K562 (cell line): Measurements from ENCODE around the gene EPS8L1. TPM values are rescaled to one million over a fixed set of nuclear protein-coding genes. Genes with fewer than 3 reads are reported as not detected.

Experiments used
- ATAC-seq: fragments of 200-7000 bp; cut with Tn5 transposase; 3 replicates; pipeline ENCODE4 v1.9.1; 2020; ENCODE audit warnings: moderate library complexity
- BruUV-seq: library from RNA; stranded (reverse); fragments of 400-500 nt; replicated peaks from 2 replicates; lab custom pipeline; 2021; lab: Mats Ljungman, UMichigan
- CTCF ChIA-PET: fragments of 300-600 bp; formaldehyde crosslinking; extraction: SDS; loops from one replicate; lab custom pipeline; 2021; ENCODE audit warnings: low intra/inter-chr PET ratio; lab: Yijun Ruan, JAX
- POLR2A ChIA-PET: fragments of 300-600, 350-650 bp; sonication (Branson Sonifier 250); formaldehyde crosslinking; extraction: SDS; loops from one replicate; lab custom pipeline; 2021; ENCODE audit warnings: antibody characterized with exemption, inconsistent platforms; lab: Yijun Ruan, JAX
- DNase-seq, 4 experiments: peaks; one replicate each; pipeline versions ENCODE4 v3.0.0 to v3.0.0-alpha.2; 2011 to 2018; ENCODE audit warnings: low spot score in 3 of 4, mixed read lengths in 3 of 4; ENCODE audit errors: extremely low read depth in 1 of 4
- FAIRE-seq: peaks from 2 replicates; lab custom pipeline; 2011; peaks lifted over from hg19 to GRCh38; lab: Jason Lieb, UNC
- H2AFZ ChIP-seq: 2 replicates; pipeline ENCODE4 v1.6.0; 2011; ENCODE audit warnings: low read depth, low read length, control low read depth, inconsistent platforms
- H3K27ac ChIP-seq: fragments of 200-600 bp; 3 replicates; pipeline ENCODE4 v1.8.0; 2011; ENCODE audit warnings: low read depth, mild to moderate bottlenecking, control low read depth, inconsistent platforms, low read length, moderate library complexity, mixed read lengths; ENCODE audit errors: extremely low read depth
- H3K27me3 ChIP-seq, 2 experiments: fragments of 300-600 bp in 1 of 2; 2 replicates in 1 of 2; 3 replicates in 1 of 2; pipeline versions ENCODE4 v1.6.0 to v1.8.0; 2011; ENCODE audit warnings: inconsistent platforms in 2 of 2, low read length in 2 of 2, mild to moderate bottlenecking in 1 of 2, mixed read lengths in 1 of 2, moderate library complexity in 1 of 2; ENCODE audit not compliant: control insufficient read depth in 2 of 2, insufficient read depth in 2 of 2
- H3K36me3 ChIP-seq: fragments of 300-600 bp; 3 replicates; pipeline ENCODE4 v1.8.0; 2011; ENCODE audit warnings: mild to moderate bottlenecking, low read length, inconsistent platforms; ENCODE audit not compliant: control insufficient read depth, insufficient read depth
- H3K4me1 ChIP-seq, 2 experiments: fragments of 200-600 bp in 1 of 2; replicated peaks in 1 of 2; 2 replicates in 1 of 2; 3 replicates in 1 of 2; pipeline versions ENCODE4 v1.5.1 to v1.8.0; 2011; ENCODE audit warnings: inconsistent platforms in 2 of 2, low read length in 2 of 2, mild to moderate bottlenecking in 1 of 2, mixed read lengths in 1 of 2, moderate library complexity in 1 of 2; ENCODE audit not compliant: control insufficient read depth in 2 of 2, insufficient read depth in 2 of 2
- H3K4me2 ChIP-seq: 2 replicates; pipeline ENCODE4 v1.6.1; 2011; ENCODE audit warnings: low read length, control low read depth, inconsistent platforms, mixed read lengths; ENCODE audit not compliant: insufficient read depth
- H3K4me3 ChIP-seq: fragments of 200-600 bp; sonication (generic), shearing (Covaris generic); 2 replicates; pipeline ENCODE4 v1.5.1; 2016; ENCODE audit warnings: control low read depth, inconsistent platforms
- H3K79me2 ChIP-seq: fragments of 200-600 bp; 3 replicates; pipeline ENCODE4 v1.8.0; 2011; ENCODE audit warnings: low read length, inconsistent platforms; ENCODE audit not compliant: control insufficient read depth, insufficient read depth
- H3K9ac ChIP-seq, 2 experiments: 2 replicates each; pipeline versions ENCODE4 v1.6.0 to v1.6.1; 2011; ENCODE audit warnings: low read depth in 2 of 2, low read length in 2 of 2, control low read depth in 1 of 2, inconsistent platforms in 1 of 2, mild to moderate bottlenecking in 1 of 2, mixed read lengths in 1 of 2; ENCODE audit not compliant: insufficient read depth in 1 of 2
- H3K9me1 ChIP-seq: one replicate; pipeline ENCODE4 v1.6.0; 2011; ENCODE audit warnings: inconsistent platforms, mild to moderate bottlenecking, low read length, moderate library complexity; ENCODE audit not compliant: control insufficient read depth, insufficient read depth
- H3K9me3 ChIP-seq: replicated peaks from 2 replicates; pipeline ENCODE4 v1.5.1; 2011; ENCODE audit warnings: low read depth, low read length, inconsistent platforms; ENCODE audit not compliant: control insufficient read depth, insufficient read depth
- H4K20me1 ChIP-seq: replicated peaks from 2 replicates; pipeline ENCODE4 v1.6.1; 2011; ENCODE audit warnings: low read length, inconsistent platforms, mixed read lengths; ENCODE audit not compliant: control insufficient read depth, insufficient read depth
- CBX3 ChIP-seq, 2 experiments: IDR thresholded peaks; 1 replicate in 1 of 2; 2 replicates in 1 of 2; pipeline ENCODE4 v1.6.1; 2012; ENCODE audit warnings: inconsistent platforms in 2 of 2, low read length in 2 of 2, borderline replicate concordance in 1 of 2, control low read depth in 1 of 2
- CREB1 ChIP-seq, 2 experiments: sonication (generic) in 1 of 2; formaldehyde crosslinking in 1 of 2; IDR thresholded peaks; 2 replicates each; pipeline versions ENCODE4 v1.6.1 to v1.8.0; 2012 to 2022; ENCODE audit warnings: inconsistent platforms in 1 of 2, mild to moderate bottlenecking in 1 of 2, missing genetic modification reagents in 1 of 2, moderate library complexity in 1 of 2
- DEAF1 ChIP-seq: fragments of 450-650 bp; formaldehyde crosslinking; IDR thresholded peaks from 2 replicates; pipeline ENCODE4 v1.4.0; 2020; ENCODE audit warnings: mild to moderate bottlenecking, moderate library complexity
- HOMEZ ChIP-seq: fragments of 250-450 bp; sonication (Bioruptor Pico); IDR thresholded peaks from 2 replicates; pipeline ENCODE4 v1.4.0; 2020; ENCODE audit warnings: mild to moderate bottlenecking, moderate library complexity
- POLR2G ChIP-seq: fragments of 200-400 bp; formaldehyde crosslinking; IDR thresholded peaks from 2 replicates; pipeline ENCODE4 v1.6.1; 2017; ENCODE audit warnings: low read depth, mild to moderate bottlenecking, antibody characterized with exemption, low read length, moderate library complexity
- SFPQ ChIP-seq: fragments of 200-400 bp; formaldehyde crosslinking; IDR thresholded peaks from 2 replicates; pipeline ENCODE4 v1.6.1; 2017; ENCODE audit warnings: mild to moderate bottlenecking, low read depth, low read length, moderate library complexity
- SMAD2 ChIP-seq: fragments of 150-350 bp; IDR thresholded peaks from 2 replicates; pipeline ENCODE4 v1.6.1; 2014; ENCODE audit warnings: low read depth, mild to moderate bottlenecking, low read length
- SNRNP70 ChIP-seq: fragments of 200-400 bp; formaldehyde crosslinking; optimal IDR thresholded peaks from 2 replicates; pipeline ENCODE3; 2017; ENCODE audit warnings: low read depth, low read length
- SRF ChIP-seq, 2 experiments: fragments of 250-450, 450-650 bp in 1 of 2; sonication (Bioruptor Pico) in 1 of 2; sonication (generic) in 1 of 2; formaldehyde crosslinking; IDR thresholded peaks; 2 replicates each; pipeline versions ENCODE4 v1.5.0 to v1.5.1; 2020 to 2022; ENCODE audit warnings: mild to moderate bottlenecking in 1 of 2, missing genetic modification reagents in 1 of 2
- ZBTB33 ChIP-seq: sonication (generic); formaldehyde crosslinking; IDR thresholded peaks from 2 replicates; pipeline ENCODE4 v1.8.1; 2023; ENCODE audit warnings: mild to moderate bottlenecking, missing genetic modification reagents
- ZNF12 ChIP-seq: sonication (generic); formaldehyde crosslinking; IDR thresholded peaks from 2 replicates; pipeline ENCODE4 v1.4.0; 2020; ENCODE audit warnings: mild to moderate bottlenecking, missing genetic modification reagents
- ZNF24 ChIP-seq: fragments of 450-650 bp; IDR thresholded peaks from 2 replicates; pipeline ENCODE4 v1.6.1; 2016
- WGBS: fragments of 100-300 bp; shearing (Covaris generic); methylation state at CpG from one replicate; pipeline ENCODE4 v1.1.6; 2016; ENCODE audit warnings: low coverage, mixed read lengths; ENCODE audit not compliant: insufficient coverage; ENCODE audit errors: missing lambda C conversion rate; 5-methylcytosine and 5-hydroxymethylcytosine counted together
- in situ Hi-C: fragments of 300-500 bp; cut with MboI; formaldehyde crosslinking; loops from 4 replicates; pipeline ENCODE4 v1.15.0; 2018; ENCODE audit warnings: inconsistent platforms, mixed read lengths
- intact Hi-C: fragments of 100-400 bp; cut with micrococcal nuclease; formaldehyde crosslinking; loops from 2 replicates; pipeline ENCODE4 v1.14.2; 2022
- polyA plus RNA-seq, 8 experiments: library from polyadenylated mRNA; depleted of rRNA in 4 of 8; stranded (reverse) in 5 of 8; unstranded in 3 of 8; fragments of >200 nt; fragmentation: Nextera tagmentation in 2 of 8; fragmentation: Illumina TruSeq in 1 of 8; extraction: Ambion mirVana in 2 of 8; extraction: Trizol in 1 of 8; gene quantifications; 2 replicates each; pipeline versions ENCODE4 v1.2.1 to v1.2.3, GENCODE V29; 2011 to 2014; ENCODE audit warnings: inconsistent platforms in 1 of 8, missing spikeins in 1 of 8
- total RNA-seq, 7 experiments: library from RNA; depleted of rRNA in 6 of 7; stranded (reverse); fragments of >200 nt in 6 of 7; fragmentation: Illumina TruSeq in 2 of 7; extraction: Trizol in 2 of 7; gene quantifications; 2 replicates each; pipeline versions ENCODE4 v1.2.1 to v1.2.3, GENCODE V29; 2011 to 2021; ENCODE audit warnings: low replicate concordance in 1 of 7

Gene EPS8L1
- total and polyA plus RNA-seq, 9 of the 15 experiments (the other 6 are each of a cell fraction or from before 2014, with no cell fraction given), result 0.35 to 22.1 (median 11.9) TPM

- no peak for TF ChIP-seq SMAD2
- TF ChIP-seq SNRNP70, result no peak
These were observed 15.6 kb downstream of the EPS8L1 start (continued) for GRCh38 chr19:55091126-55091910.

- peak; percentile 30 to 79 (median 71) for DNase-seq
- POLR2A ChIA-PET, result no interaction called here
- no peak for TF ChIP-seq CBX3 (IDR thresholded peaks at IDR 0.05; ENCODE audit: borderline replicate concordance in 1 of 2, low read length in 2 of 2)
- no peak for TF ChIP-seq ZNF24
- TF ChIP-seq POLR2G, result peak; percentile 62
- TF ChIP-seq CREB1 (IDR thresholded peaks at IDR 0.05), result no peak
- TF ChIP-seq CREB1 (CRISPR knock-in tag; IDR thresholded peaks at IDR 0.05), result no peak
- no peak for TF ChIP-seq SRF (CRISPR knock-in tag; IDR thresholded peaks at IDR 0.05)
- 0 out of 2 replicates have a peak, but pooled peaks have one; percentile 17 for TF ChIP-seq ZBTB33 (CRISPR knock-in tag)
- TF ChIP-seq SFPQ, result no peak
- no peak for TF ChIP-seq DEAF1 (CRISPR knock-in tag)
- TF ChIP-seq HOMEZ (CRISPR knock-in tag), result no peak
- TF ChIP-seq ZNF12 (CRISPR knock-in tag), result no peak
These were observed 16.3 kb downstream of the EPS8L1 start for GRCh38 chr19:55091955-55092354.

More at GRCh38 chr19:55091955-55092354, 16.3 kb downstream of the EPS8L1 start:
- H3K9ac ChIP-seq, result no peak overlapping the region
- H3K4me1 ChIP-seq, result peaks cover 0 to 59% of the 10 kb centered on the region in 2 experiments; a peak in 3 of 5 replicates
- no peak overlapping the region for H2AFZ ChIP-seq
- FAIRE-seq (no peak), ATAC-seq (peak; percentile 67)
- 78% methylated on average over 9 of the region's 27 CpGs for WGBS
- peaks cover 68% of the 10 kb centered on the region; the same call in 2 of the 3 replicates for H3K36me3 ChIP-seq
- H4K20me1 ChIP-seq, result peaks cover 4% of the 10 kb centered on the region; the same call in 1 of the 2 replicates
- H3K4me3 ChIP-seq, result no peak overlapping the region
- H3K9me1 ChIP-seq, result no peaks in the 10 kb centered on the region
- intact Hi-C loops (no loop called here), in situ Hi-C loops (no loop called here)
- no peaks in the 10 kb centered on the region for H3K79me2 ChIP-seq
- H3K27ac ChIP-seq, result no peak overlapping the region
- no peaks in the 10 kb centered on the region for H3K27me3 ChIP-seq
- H3K9me3 ChIP-seq, result no peaks in the 10 kb centered on the region
- no TSS peak for BruUV-seq
- CTCF ChIA-PET, result no interaction called here
- no peak overlapping the region for H3K4me2 ChIP-seq
